NB4 (cell line): ENCODE data around the gene NXPH1.

Source experiments
- DNase-seq: peaks from one replicate; pipeline ENCODE4 v3.0.0; 2010; ENCODE audit warnings: low read depth
- H3K4me3 ChIP-seq: one replicate; pipeline ENCODE4 v1.5.1; 2011; ENCODE audit warnings: mild to moderate bottlenecking, low read depth, low read length, moderate library complexity
- MYC ChIP-seq: IDR thresholded peaks from 2 replicates; pipeline ENCODE4 v1.6.1; 2011; ENCODE audit warnings: low read depth, low read length
- POLR2A ChIP-seq: IDR thresholded peaks from 2 replicates; pipeline ENCODE4 v1.6.1; 2011; ENCODE audit warnings: mild to moderate bottlenecking; ENCODE audit not compliant: insufficient read length; ENCODE audit errors: extremely low read depth
- TF ChIP-seq, protein P1 (sequence below): IDR thresholded peaks from one replicate; pipeline ENCODE4 v1.5.1; 2012; ENCODE audit warnings: low read depth, low read length
- TF ChIP-seq, protein P2 (sequence below): IDR thresholded peaks from 2 replicates; pipeline ENCODE4 v1.6.1; 2011; ENCODE audit warnings: low read depth, low read length

The NXPH1 gene

GRCh38 chr7:8514781-8515519 is 81.5 kb downstream of the NXPH1 start:
- DNase-seq: no peak
- TF ChIP-seq MYC: no peak
- TF ChIP-seq, protein P1, sequence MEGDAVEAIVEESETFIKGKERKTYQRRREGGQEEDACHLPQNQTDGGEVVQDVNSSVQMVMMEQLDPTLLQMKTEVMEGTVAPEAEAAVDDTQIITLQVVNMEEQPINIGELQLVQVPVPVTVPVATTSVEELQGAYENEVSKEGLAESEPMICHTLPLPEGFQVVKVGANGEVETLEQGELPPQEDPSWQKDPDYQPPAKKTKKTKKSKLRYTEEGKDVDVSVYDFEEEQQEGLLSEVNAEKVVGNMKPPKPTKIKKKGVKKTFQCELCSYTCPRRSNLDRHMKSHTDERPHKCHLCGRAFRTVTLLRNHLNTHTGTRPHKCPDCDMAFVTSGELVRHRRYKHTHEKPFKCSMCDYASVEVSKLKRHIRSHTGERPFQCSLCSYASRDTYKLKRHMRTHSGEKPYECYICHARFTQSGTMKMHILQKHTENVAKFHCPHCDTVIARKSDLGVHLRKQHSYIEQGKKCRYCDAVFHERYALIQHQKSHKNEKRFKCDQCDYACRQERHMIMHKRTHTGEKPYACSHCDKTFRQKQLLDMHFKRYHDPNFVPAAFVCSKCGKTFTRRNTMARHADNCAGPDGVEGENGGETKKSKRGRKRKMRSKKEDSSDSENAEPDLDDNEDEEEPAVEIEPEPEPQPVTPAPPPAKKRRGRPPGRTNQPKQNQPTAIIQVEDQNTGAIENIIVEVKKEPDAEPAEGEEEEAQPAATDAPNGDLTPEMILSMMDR: no peak
- TF ChIP-seq, protein P2, sequence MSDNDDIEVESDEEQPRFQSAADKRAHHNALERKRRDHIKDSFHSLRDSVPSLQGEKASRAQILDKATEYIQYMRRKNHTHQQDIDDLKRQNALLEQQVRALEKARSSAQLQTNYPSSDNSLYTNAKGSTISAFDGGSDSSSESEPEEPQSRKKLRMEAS: no peak
- no peak for TF ChIP-seq POLR2A
- no peak overlapping the region for H3K4me3 ChIP-seq

DNA sequence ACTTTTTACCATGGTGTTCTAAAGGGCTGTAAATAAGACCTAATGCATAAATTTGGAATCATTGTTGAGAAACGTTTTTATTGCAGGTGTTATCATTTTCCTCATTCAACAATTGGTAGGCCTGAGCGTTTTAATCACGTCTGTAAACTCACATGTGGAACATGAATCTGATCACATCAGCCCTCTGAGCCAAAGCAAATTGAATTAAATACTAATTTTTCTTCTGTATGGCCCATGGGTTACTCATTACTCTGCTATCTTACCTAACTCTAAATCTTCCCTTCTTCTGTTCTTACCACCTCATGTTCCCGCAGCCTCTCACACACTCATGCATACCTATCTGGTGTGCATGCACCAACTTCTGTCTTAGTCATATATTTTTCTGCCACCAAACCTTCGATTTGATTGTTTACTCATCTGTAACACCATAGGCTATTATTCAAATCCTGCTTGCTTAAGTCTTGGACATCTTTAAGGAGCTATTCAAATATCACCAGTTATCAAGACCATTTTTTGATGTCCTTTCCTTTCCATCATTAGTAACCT is 82.3 kb downstream of the NXPH1 start:
- TF ChIP-seq, protein P1: no peak
- TF ChIP-seq, protein P2: no peak
- no peak for TF ChIP-seq POLR2A
- TF ChIP-seq MYC: no peak
- H3K4me3 ChIP-seq: no peak overlapping the region
- DNase-seq: no peak

- DNase-seq: no peak
- TF ChIP-seq, protein P2: no peak
- TF ChIP-seq, protein P1: no peak
- TF ChIP-seq MYC (no peak), POLR2A (no peak)
- H3K4me3 ChIP-seq: no peak overlapping the region
These were observed 83.6 kb downstream of the NXPH1 start for GRCh38 chr7:8516976-8517375.

GRCh38 chr7:8528311-8528710 is 94.9 kb downstream of the NXPH1 start:
- DNase-seq: no peak
- H3K4me3 ChIP-seq: no peak overlapping the region
- TF ChIP-seq, protein P2: no peak
- TF ChIP-seq MYC: no peak
- TF ChIP-seq, protein P1: no peak
- no peak for TF ChIP-seq POLR2A

DNA sequence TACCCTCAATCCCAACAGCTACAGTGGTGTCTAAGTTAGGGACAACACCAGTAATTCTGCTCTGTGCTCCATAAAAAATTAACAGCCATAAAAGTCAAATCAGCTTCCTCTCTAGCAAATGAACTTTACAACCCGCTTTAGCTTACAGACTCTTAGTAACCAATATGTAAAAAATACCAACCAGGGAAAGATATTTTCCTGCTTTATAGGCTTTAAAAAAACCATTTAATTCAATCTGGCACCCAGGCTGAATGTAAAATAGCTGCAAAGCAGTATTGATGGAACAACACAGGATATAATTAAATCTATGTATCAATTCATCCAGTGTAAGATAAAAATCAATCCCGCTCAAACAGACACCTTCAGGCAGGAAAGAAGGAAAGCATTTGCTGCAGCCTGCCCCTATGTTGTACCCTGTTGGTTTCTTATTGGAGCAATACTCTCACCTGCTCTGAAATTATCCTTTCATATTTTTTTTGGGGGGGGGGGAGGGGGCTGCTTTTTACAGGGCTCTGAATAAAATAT is 98.6 kb downstream of the NXPH1 start:
- no peak overlapping the region for H3K4me3 ChIP-seq
- TF ChIP-seq POLR2A (no peak), MYC (no peak)
- TF ChIP-seq, protein P1: no peak
- TF ChIP-seq, protein P2: no peak
- no peak for DNase-seq
